GM12878 (cell line): ENCODE results near the gene ST6GALNAC3. TPM values are rescaled to one million over a fixed set of nuclear protein-coding genes. Genes with fewer than 3 reads are reported as not detected.

ENCODE experiments used
- CHD1 ChIP-seq: IDR thresholded peaks from 2 replicates; pipeline ENCODE4 v1.6.1; 2012; ENCODE audit warnings: low read depth, low read length, improper control_type of control experiment
- CTCF ChIP-seq, 3 experiments: IDR thresholded peaks in 2 of 3; conservative IDR thresholded peaks in 1 of 3; 2 replicates each; pipeline ENCODE4 v1.5.1; 2011; ENCODE audit warnings: low read depth in 3 of 3, low read length in 3 of 3, mild to moderate bottlenecking in 3 of 3, control low read depth in 2 of 3, moderate library complexity in 2 of 3, inconsistent platforms in 1 of 3, mixed read lengths in 1 of 3; ENCODE audit not compliant: control insufficient read depth in 2 of 3, insufficient read depth in 1 of 3; ENCODE audit errors: extremely low read depth in 1 of 3
- NFYA ChIP-seq: IDR thresholded peaks from 2 replicates; pipeline ENCODE4 v1.6.1; 2011; ENCODE audit warnings: low read depth, mild to moderate bottlenecking, low read length, improper control_type of control experiment, borderline replicate concordance
- NFYB ChIP-seq: IDR thresholded peaks from 2 replicates; pipeline ENCODE4 v1.6.1; 2011; ENCODE audit warnings: low read depth, mild to moderate bottlenecking, low read length, improper control_type of control experiment, moderate library complexity; ENCODE audit not compliant: insufficient read depth
- ZNF274 ChIP-seq: IDR thresholded peaks from one replicate; pipeline ENCODE4 v1.8.0; 2011; ENCODE audit not compliant: insufficient read length, insufficient read depth
- polyA plus RNA-seq, 11 experiments: library from polyadenylated mRNA; depleted of rRNA in 4 of 11; unstranded in 6 of 11; stranded (reverse) in 5 of 11; fragments of >200 nt; fragmentation: Nextera tagmentation in 4 of 11; fragmentation: Illumina TruSeq in 1 of 11; extraction: Ambion mirVana in 4 of 11; extraction: Trizol in 1 of 11; gene quantifications; 1 replicate in 1 of 11; 2 replicates in 10 of 11; pipeline versions ENCODE4 v1.2.1 to v1.2.3, GENCODE V29; 2011 to 2016; ENCODE audit warnings: inconsistent platforms in 2 of 11, missing spikeins in 2 of 11, low read depth in 1 of 11
- total RNA-seq, 4 experiments: library from RNA; depleted of rRNA in 3 of 4; stranded (reverse); fragments of >200 nt in 3 of 4; fragmentation: Illumina TruSeq in 1 of 4; extraction: Trizol in 1 of 4; gene quantifications; 2 replicates each; pipeline versions ENCODE4 v1.2.1 to v1.2.3, GENCODE V29; 2013 to 2021
- TF ChIP-seq, protein P1 (sequence below): IDR thresholded peaks from 2 replicates; pipeline ENCODE4 v1.6.1; 2011; ENCODE audit warnings: low read depth, low read length, improper control_type of control experiment, borderline replicate concordance
- TF ChIP-seq, protein P2 (sequence below): IDR thresholded peaks from 2 replicates; pipeline ENCODE4 v1.6.1; 2012; ENCODE audit warnings: mild to moderate bottlenecking, low read depth, low read length

Gene ST6GALNAC3
- total and polyA plus RNA-seq, 10 of the 15 experiments (the other 5 are each of a cell fraction or from before 2014, with no cell fraction given) = 0.04 to 0.68 (median 0.18) TPM; not detected in 3

- TF ChIP-seq, protein P1, sequence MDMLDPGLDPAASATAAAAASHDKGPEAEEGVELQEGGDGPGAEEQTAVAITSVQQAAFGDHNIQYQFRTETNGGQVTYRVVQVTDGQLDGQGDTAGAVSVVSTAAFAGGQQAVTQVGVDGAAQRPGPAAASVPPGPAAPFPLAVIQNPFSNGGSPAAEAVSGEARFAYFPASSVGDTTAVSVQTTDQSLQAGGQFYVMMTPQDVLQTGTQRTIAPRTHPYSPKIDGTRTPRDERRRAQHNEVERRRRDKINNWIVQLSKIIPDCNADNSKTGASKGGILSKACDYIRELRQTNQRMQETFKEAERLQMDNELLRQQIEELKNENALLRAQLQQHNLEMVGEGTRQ = no peak
- TF ChIP-seq CHD1 = no peak
- no peak for TF ChIP-seq NFYB
- TF ChIP-seq NFYA = no peak
- TF ChIP-seq, protein P2, sequence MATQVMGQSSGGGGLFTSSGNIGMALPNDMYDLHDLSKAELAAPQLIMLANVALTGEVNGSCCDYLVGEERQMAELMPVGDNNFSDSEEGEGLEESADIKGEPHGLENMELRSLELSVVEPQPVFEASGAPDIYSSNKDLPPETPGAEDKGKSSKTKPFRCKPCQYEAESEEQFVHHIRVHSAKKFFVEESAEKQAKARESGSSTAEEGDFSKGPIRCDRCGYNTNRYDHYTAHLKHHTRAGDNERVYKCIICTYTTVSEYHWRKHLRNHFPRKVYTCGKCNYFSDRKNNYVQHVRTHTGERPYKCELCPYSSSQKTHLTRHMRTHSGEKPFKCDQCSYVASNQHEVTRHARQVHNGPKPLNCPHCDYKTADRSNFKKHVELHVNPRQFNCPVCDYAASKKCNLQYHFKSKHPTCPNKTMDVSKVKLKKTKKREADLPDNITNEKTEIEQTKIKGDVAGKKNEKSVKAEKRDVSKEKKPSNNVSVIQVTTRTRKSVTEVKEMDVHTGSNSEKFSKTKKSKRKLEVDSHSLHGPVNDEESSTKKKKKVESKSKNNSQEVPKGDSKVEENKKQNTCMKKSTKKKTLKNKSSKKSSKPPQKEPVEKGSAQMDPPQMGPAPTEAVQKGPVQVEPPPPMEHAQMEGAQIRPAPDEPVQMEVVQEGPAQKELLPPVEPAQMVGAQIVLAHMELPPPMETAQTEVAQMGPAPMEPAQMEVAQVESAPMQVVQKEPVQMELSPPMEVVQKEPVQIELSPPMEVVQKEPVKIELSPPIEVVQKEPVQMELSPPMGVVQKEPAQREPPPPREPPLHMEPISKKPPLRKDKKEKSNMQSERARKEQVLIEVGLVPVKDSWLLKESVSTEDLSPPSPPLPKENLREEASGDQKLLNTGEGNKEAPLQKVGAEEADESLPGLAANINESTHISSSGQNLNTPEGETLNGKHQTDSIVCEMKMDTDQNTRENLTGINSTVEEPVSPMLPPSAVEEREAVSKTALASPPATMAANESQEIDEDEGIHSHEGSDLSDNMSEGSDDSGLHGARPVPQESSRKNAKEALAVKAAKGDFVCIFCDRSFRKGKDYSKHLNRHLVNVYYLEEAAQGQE = no peak
- TF ChIP-seq CTCF (IDR thresholded peaks at IDR 0.05 in 2 of 3, conservative IDR thresholded peaks at IDR 0.05 in 1 of 3; ENCODE audit: control insufficient read depth in 2 of 3, extremely low read depth in 1 of 3, insufficient read depth in 1 of 3, low read depth in 3 of 3, low read length in 3 of 3) = no peak
- TF ChIP-seq ZNF274 = no peak
- TF ChIP-seq, all 136 proteins: peak for 0
Observed at GRCh38 chr1:76237211-76237610, 162.7 kb downstream of the ST6GALNAC3 start (continued).
